Fibroblast of skin of left biceps (primary cell): Measurements from ENCODE around the gene BCL2L13.
"Not testable (repeated sequence)": the region's sequence is repeated elsewhere in the genome, so short reads cannot be mapped to it uniquely, and the experiment has no call there.

Experiments
- DNase-seq, 2 experiments: peaks; one replicate each; pipeline ENCODE4 v3.0.0-alpha.2; 2013; ENCODE audit warnings: low read depth in 2 of 2

Gene BCL2L13

DNA sequence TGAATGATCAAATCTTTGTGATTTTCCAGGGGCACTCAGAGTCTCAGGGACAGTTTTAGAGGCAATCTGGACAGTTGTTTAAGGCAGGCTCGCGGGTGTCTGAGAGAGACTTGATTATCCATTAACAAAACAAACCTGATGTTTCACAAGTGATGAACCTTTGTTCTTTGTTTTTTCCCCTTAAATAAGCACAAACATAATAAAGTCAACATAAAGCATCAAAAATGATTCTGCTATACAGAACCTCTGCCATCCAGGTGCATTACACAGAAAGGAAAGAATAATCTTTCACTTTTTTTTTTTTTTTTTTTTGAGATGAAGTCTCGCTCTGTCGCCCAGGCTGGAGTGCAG, 122.6 kb downstream of the BCL2L13 start:
- DNase-seq = no peak

DNA sequence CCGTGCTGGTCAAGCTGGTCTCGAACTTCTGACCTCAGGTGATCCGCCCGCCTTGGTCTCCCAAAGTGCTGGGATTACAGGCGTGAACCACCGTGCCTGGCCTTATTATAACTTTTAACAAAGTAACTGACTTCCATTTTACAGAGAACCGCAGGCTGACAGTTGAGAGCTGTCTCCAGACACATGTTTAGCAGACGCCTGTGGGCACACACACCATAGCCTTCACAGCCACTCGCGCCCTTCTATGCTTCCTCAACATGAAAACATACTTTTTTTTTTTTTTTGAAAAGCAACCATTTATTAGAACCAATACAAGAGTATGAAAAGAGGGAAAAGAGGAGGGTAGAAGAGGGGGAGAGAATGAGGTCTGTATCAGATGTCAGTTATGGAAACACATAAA, 124.9 kb downstream of the BCL2L13 start:
- not testable (repeated sequence) for DNase-seq

DNA sequence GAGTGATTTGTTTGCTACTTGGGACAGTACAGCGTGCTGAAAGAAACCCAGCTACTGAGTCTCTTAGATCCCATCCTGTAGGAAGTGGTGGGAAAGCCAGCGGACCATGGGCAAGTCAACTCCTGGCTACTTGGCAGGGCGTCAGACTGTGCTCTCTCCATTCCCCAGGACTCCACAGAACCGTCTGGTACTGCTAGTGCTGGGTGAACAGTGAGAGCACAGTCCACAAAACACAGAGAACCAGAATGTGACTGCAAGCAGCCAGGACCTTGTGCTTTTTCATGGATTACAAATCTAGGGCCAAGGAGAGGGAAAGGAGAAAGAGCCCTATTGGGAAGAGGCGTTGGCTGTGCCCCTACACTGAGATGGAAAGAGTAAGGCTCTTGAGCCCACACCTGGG, 125.5 kb downstream of the BCL2L13 start:
- no peak for DNase-seq

DNA sequence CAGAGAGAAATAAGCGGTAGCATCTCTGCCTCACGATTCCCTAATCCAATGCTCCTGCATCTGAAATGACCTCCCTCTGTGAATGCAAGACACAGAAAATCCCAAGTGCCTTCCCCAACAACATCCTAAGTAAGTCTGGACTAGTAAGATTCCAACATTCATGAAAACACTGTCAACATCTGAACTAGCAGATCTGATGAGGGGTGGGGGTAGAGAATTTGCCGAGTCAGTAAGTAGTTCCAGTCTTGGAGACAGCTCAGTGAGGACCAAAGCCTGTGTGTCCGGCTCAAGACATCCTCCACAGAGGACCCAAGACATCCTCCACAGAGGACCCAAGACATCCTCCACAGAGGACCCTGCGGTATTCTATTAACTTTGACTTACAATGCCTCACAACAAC, 126.3 kb downstream of the BCL2L13 start:
- DNase-seq = not testable (repeated sequence)

DNA sequence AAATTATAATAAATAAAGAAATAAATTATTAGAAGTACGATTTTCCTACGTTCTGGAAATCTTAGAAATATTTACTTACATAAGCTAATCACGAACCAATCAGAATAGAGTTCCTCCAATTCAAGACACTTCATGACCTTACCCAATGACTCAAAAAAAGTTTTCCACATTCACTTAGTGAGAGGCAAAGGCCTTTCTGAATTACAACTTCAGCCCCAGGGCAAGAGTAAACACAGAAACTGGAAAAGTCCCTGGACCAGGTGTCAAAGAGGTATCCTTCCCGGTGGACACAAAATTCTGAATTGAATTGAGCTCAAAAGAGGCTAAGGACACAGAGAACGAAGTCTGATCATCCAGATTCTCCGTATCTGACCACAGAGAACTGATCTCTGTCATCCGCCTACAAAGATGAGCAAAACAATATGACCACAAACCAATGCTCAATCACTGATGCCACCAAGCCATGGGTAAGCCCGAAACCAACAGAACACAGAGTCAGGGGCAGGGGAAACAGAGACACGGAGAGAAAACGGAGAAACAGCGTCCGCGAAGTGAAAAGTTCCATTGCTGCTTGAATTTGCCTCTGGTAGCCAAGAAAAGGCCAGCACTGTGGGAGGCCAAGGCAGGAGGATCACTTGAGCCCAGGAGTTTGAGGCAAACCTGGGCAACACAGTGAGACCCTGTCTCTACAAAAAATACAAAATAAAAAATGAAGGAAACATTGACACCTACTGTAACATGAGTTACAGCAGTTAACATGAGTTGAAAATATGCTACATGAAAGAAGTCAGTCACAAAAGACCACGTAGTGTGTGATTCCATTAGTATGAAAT, 128.9 kb downstream of the BCL2L13 start:
- DNase-seq = no peak

- no peak for DNase-seq
Measured at GRCh38 chr22:17769013-17769715, 130.6 kb downstream of the BCL2L13 start.

DNA sequence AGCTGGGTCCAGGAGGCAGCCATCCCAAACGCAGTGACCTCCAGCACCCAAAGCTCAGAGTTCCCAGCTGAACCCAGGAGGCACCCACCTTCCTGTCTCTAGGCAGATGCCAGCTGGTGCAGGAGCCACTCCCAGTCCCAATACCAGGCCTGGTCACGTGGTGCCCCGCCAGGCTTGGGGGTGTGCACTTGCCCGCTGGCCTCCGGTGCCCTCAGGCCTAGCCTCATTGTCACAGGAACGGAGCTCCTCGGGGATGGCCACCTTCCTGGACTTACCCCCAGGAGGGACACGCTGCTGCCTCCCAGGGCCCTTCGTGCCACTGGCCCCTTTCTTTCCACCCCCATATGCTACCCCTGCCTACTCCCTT, 131.1 kb downstream of the BCL2L13 start:
- DNase-seq = no peak

- DNase-seq = no peak
Measured at GRCh38 chr22:17770180-17771077, 131.9 kb downstream of the BCL2L13 start.

DNA sequence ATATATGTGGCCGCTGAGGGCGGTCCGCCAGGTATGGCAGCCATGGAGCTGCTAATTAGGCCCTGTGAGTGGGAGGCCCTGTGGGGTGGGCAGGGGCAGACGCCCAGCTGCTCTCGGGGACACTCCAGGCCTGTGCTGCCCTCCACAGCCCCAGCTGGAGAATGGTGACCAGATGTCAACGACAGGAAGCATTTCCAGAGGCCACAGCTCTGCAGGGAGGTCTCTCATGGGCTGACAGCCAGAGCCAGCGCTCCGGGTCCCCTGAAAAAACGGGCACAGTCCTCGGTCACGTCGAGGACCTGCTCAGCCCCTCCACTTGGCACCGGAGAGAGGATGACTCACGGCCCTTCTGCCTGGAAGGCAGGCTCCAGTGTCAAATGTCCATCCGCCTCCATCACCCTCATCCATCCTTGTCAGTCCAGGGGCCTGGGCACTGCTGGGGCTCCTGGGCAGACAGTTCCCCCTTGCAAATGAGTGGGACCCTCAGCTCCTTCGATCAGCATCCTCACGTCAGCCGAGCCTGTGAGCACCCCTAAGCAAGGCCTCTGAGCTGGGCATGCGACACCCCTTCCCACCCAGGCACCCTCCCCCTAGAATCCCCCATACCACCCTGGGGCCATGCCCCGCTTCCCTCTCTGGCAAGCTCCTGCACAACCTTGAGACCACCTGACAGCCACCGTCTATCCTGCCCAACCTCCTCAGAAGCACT, 133.8 kb downstream of the BCL2L13 start:
- DNase-seq = no peak

GRCh38 chr22:17772958-17773605, 134.5 kb downstream of the BCL2L13 start:
- DNase-seq = no peak

DNA sequence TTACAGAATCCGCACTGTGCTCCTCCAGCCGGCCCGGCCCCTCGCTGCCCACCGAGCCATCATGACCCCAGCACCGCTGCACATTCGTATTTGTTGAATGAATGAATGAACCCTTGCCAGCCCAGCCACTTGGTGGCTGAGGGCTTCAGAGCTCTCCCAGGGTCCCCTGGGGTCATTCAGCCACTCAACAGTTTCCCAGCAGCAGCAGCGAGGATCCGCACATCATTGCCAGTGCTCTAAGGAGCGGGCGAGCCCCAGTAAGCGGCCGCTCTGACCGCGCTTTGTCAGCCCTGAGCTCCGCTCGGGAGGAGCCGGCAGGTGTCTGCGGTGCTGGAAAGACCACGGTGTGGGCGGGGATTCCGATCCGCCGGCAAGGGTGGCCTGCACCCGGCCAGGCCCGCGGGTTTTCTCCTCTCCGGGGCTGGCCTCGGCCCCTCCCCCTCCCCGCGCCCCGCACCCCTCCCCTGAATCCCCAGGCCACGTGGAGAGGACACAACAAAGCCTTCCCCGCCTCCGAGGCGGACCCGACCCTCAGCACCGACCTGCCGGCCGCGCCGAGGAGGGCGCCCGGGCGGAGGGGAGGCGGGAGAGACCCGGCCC, 135.1 kb downstream of the BCL2L13 start:
- no peak for DNase-seq

DNA sequence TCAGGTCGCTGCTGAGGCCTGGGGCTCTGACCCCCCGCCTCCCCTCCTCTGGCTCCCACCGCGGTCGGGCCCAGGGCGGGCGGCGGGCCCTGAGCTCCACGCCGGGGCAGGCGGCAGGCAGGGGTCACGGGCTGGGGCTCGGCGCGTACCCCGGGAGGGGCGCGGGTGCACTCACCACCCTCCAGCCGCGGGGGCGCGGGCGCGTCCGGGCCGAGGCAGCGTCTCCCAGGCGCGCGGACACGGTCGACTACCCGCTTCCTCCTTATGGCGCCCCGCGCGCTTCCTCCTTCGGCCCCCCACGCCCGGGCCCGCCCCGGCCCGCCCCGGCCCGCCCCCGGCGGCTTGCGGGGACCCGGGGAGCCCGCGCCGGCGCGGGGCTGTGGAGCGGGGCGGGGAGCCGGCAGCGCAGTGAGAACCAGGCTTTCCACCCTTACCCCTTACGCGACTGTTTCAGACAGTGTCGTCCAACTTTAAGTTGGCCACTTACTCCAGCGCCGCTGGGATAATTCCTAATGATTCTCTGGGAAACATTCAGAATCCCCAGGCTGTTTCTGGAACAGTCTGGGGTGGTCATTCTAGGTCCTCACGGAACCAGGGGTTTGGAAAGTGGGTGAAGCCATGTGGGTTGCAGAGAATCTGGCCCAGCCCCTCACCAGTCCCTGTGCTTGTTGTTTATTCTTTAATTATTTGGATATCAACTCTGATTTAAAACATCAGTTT, 135.8 kb downstream of the BCL2L13 start, which contains the start of gene BID:
TSS of gene BID (minus strand) at position 264 of the 720 bp plus-strand sequence. CDS start 24,353 bp downstream, outside the sequence.
- DNase-seq = no peak

DNA sequence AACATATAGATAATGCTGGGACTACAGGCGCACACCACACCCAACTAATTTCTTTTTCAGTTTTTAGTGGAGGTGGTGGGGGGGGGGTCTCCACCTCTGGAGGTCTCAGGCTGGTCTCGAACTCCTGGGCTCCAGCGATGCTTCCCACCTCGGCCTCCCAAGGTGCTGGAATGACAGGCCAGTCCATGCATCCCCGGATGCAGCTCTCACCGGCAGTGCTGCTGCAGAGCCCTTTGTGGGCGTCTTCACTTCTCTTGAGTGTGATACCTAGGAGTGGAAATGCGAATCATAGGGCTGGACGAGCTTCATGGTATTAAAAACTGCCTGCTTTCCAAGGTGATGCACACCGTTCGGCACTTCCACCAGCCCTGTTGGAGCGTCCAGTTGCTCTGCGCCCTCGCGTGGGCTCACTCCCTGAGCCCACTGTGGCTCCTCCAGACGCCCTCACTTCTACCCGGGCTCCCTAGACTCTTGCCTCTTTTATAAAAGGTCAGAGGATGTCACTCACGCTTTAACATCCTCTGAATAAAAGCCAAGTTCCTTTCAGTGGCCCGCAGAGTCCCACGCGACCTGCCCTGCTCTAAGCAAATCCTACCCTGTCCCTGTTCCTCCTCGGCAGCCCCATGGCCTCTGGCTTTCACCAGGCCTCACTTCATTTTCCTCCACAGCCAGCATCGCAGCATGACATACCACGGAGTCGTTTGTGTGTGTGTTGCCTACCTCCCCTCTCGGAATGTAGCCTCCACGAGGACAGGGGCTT, 136.5 kb downstream of the BCL2L13 start:
- DNase-seq = no peak

DNA sequence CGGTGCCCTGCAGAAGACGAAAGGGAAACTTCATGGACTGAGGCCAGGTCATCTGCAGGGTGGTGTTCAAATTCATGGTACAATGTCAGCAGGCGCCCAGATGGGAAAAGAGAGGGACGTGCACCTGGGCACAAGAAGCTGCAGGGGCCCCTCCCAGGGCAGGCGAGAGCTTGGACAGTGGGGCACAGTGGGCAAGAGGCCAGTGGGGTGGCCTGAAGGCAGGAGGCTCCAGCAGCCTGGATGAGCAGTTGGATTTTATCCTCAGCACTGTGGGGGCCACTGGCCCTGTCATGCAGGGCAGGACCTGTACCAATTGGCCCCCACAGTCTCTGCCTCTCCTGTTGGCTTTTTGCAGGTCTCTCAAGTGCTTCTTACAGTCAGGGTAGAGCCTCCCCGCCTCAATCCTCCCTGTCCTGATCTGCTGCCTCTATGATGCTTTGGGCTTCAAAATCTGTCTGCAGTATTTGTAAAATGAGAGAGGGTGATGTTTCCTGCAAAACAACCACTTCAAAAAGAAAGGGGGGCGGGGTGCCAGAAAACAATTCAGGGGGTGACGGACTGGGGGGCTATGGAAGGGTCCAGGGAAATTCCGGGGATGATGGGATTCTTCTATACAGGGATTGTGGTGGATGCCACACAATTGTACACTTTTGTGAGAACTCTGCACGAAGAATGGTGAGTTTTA, 137.4 kb downstream of the BCL2L13 start:
- no peak for DNase-seq

DNA sequence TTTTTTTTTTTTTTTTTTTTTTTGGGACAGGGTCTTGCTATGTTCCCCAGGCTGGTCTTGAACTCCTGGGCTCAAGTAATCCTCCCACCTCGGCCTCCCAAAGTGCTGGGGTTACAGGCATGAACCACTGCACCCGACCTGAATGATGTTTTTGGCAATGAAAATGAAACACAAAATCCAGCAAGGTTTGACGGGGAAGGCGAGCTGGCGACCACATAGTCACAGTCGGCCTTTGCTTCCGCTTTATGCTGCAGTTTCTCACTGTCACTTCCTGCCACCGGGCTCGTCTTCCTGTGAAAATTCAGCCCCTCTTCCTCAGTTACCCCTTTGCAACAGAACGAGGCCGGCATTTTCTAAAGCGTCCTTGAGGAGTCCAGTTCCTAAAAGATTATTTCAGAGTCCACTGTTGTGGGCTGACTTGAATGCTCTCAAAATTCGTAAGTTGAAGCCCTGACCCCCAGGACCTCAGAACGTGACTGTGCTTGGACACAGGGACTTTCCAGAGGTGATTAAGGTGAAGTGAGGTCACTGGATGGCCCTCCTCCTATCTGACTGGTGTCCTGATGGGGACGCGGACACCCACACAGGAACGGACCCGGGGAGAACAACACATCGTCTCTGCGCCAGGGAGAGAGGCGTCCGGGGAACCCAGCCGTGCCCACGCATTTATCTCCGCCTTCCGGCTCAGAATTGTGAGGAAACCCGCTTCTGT, 138.6 kb downstream of the BCL2L13 start:
- DNase-seq = no peak

- DNase-seq = no peak
Measured at GRCh38 chr22:17777717-17778044, 139.1 kb downstream of the BCL2L13 start.

GRCh38 chr22:17778412-17778976, 139.9 kb downstream of the BCL2L13 start:
- no peak for DNase-seq
